PC-3 (cell line): ENCODE measurements around the gene CDC42BPB.

Experiments used
- CTCF ChIP-seq: fragments of 300-600 bp; sonication (generic); conservative IDR thresholded peaks from 2 replicates; pipeline ENCODE4 v1.5.1; 2017; ENCODE audit warnings: antibody characterized with exemption, low read depth, mild to moderate bottlenecking, low read length
- EZH2phosphoT487 ChIP-seq: fragments of 300-600 bp; sonication (generic); IDR thresholded peaks from 2 replicates; pipeline ENCODE4 v1.6.1; 2018; ENCODE audit warnings: mild to moderate bottlenecking, antibody characterized with exemption, low read length, borderline replicate concordance

GRCh38 chr14:102923925-102924486 is 133.3 kb downstream of the CDC42BPB start:
- TF ChIP-seq CTCF (no peak), EZH2phosphoT487 (no peak)
